ENCODE data around the gene OTUB1.

Gene OTUB1

DNA sequence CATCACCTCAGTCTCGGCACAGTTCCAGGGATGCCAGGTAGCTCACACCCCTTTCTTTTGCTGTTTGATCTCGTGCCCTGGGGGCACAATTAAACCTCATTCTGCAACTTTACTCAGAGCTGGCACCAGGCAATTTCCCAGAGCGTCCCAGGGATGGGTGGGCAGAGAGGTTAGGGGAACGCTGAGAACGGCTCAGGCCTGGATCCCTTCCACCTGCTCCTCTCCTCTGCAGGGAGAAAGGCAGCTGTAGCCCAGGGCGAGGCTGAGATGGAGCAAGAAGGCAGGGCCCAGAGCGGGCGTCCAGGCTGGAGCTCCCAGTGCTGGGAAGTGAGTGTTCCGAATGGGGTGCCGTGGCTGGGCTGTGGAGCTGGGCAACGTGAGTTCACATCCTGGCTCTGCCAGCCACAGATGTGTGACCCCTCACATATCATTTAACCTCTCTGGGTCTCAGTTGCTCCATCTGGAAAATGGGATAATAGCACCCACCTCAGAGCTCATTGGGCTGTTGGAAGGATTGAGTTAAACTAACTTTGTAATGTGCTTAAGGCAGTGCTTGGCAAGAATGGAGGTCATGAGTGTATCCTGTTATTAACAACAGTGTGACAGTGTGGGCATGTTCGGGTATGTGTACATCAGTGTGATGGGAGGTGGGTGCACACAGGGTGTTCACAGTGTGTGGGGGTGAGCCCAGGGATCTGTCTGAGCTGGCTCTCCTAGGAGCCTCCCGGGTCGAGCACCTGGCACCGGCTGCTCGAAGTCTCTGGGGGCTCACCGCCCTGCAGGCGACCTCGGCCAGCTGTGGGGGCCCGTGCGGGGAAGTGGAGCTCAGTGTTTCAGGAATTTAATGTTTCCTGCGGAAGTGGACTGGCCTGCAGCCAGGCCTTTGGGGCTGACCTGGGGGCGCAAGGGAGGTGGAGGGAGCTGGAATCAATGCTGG lies 15.5 kb downstream of the OTUB1 start:
- H3K9me3 ChIP-seq (ENCODE audit: control insufficient read depth, low read length), result no peaks in the 10 kb centered on the region
- no peak overlapping the region for H3K4me2 ChIP-seq (ENCODE audit: low read length)
- no peaks in the 10 kb centered on the region for H3K4me1 ChIP-seq
- TF ChIP-seq, protein P1, sequence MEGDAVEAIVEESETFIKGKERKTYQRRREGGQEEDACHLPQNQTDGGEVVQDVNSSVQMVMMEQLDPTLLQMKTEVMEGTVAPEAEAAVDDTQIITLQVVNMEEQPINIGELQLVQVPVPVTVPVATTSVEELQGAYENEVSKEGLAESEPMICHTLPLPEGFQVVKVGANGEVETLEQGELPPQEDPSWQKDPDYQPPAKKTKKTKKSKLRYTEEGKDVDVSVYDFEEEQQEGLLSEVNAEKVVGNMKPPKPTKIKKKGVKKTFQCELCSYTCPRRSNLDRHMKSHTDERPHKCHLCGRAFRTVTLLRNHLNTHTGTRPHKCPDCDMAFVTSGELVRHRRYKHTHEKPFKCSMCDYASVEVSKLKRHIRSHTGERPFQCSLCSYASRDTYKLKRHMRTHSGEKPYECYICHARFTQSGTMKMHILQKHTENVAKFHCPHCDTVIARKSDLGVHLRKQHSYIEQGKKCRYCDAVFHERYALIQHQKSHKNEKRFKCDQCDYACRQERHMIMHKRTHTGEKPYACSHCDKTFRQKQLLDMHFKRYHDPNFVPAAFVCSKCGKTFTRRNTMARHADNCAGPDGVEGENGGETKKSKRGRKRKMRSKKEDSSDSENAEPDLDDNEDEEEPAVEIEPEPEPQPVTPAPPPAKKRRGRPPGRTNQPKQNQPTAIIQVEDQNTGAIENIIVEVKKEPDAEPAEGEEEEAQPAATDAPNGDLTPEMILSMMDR (IDR thresholded peaks at IDR 0.05), result no peak
- no peak overlapping the region for H2AFZ ChIP-seq
- no peak overlapping the region for H3K9ac ChIP-seq
- no peaks in the 10 kb centered on the region for H3K27me3 ChIP-seq (ENCODE audit: control insufficient read depth, insufficient read depth, low read length)
- H3K36me3 ChIP-seq (ENCODE audit: control insufficient read depth, insufficient read depth, low read length), result no peaks in the 10 kb centered on the region
- no peaks in the 10 kb centered on the region for H3K79me2 ChIP-seq
- no peak overlapping the region for H3K4me3 ChIP-seq (ENCODE audit: low read depth, low read length)
- no peak overlapping the region for H3K27ac ChIP-seq

DNA sequence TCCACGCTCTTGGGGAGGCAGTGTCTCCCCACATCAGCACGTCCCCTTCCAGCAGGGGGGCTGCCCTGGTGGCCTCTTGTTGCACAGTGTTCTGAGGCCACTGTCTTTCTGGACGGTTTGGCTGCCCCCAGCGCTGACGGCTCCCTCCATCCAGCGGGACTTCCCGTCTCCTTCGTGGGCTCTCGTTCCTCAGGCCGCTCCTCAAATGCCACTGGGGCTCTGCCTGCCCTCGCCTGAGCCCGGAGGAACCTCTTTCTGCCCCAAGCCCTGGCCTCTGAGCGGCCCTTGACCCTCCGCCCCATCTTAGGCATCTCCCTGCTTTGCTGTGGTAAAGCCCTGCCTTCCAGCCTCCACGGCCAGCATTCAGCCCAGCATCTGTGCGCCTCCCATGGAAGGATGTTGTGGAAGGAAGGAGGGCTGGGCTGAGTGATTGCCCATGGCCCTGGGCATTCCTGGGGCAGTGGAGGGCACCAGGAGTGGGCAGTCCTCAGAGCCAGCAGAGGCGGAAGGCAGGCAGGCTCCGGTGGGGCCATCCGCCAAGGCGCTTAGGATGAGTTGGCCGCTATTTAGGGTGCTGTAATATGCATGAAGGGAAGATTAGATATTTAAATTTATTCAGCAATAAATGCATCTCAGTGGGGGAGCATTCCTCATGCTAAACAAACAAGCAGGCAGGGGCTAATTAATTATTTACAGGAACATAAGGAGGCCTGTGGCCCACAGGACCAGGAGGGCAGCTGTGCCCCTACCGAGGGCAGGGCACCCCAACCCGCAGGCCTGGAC lies 17.8 kb downstream of the OTUB1 start:
- no peaks in the 10 kb centered on the region for H3K27me3 ChIP-seq (ENCODE audit: control insufficient read depth, insufficient read depth, low read length)

DNA sequence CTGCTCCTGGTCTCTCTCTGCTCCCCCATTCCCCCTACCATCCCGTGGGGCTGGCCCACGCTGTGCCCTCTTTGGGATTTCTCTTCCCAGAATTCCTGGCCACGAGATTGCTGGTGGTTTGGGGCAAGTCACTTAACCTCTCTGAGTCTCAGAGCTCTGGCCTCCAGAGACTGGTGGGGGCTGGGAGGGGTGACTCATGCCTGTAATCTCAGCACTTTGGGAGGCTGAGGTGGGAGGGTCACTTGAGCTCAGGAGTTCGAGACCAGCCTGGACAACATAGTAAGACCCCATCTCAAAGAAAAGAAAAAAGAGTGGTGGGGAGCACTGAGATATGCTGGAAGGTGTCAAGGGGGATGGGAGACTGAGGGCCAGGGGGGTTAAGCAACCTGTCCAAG lies 18.3 kb downstream of the OTUB1 start:
- Histone ChIP-seq H3K79me2 (no peaks in the 10 kb centered on the region), H3K36me3 (ENCODE audit: control insufficient read depth, insufficient read depth, low read length) (no peaks in the 10 kb centered on the region), H3K4me2 (ENCODE audit: low read length) (no peak overlapping the region), H3K4me3 (ENCODE audit: low read depth, low read length) (no peak overlapping the region), H3K4me1 (no peaks in the 10 kb centered on the region), H3K9me3 (ENCODE audit: control insufficient read depth, low read length) (no peaks in the 10 kb centered on the region), H3K27ac (no peak overlapping the region), H3K27me3 (ENCODE audit: control insufficient read depth, insufficient read depth, low read length) (no peaks in the 10 kb centered on the region), H2AFZ (no peak overlapping the region), H3K9ac (no peak overlapping the region)
- TF ChIP-seq, protein P1 (IDR thresholded peaks at IDR 0.05), result no peak

More for the DNA sequence above, 17.8 kb downstream of the OTUB1 start:
- Histone ChIP-seq H3K4me3 (ENCODE audit: low read depth, low read length) (no peak overlapping the region), H3K4me1 (no peaks in the 10 kb centered on the region), H3K27ac (no peak overlapping the region), H3K9me3 (ENCODE audit: control insufficient read depth, low read length) (no peaks in the 10 kb centered on the region), H3K79me2 (no peaks in the 10 kb centered on the region), H3K4me2 (ENCODE audit: low read length) (no peak overlapping the region), H3K36me3 (ENCODE audit: control insufficient read depth, insufficient read depth, low read length) (no peaks in the 10 kb centered on the region), H2AFZ (no peak overlapping the region), H3K9ac (no peak overlapping the region)
- TF ChIP-seq, protein P1 (IDR thresholded peaks at IDR 0.05), result no peak

DNA sequence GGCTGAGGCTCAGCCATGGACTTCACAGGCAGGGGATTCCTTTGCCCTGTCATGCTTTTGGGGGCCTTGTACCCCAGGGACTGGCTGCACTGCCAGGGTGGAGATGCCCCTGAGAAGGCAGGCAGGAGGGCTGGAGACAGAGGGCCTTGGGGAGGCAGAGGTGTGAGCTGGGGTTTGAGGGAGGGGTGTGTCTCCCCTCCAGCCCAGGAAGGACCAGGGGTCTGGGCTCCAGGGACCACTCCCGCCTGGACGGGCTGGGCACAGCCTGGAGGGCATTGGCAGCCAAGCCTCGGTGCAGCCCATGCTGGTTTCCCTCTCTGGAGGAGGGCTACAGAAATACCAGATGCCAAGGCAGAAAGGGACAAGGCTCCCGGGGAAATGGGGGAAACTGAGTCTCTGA lies 19.5 kb downstream of the OTUB1 start:
- Histone ChIP-seq H3K36me3 (ENCODE audit: control insufficient read depth, insufficient read depth, low read length) (no peaks in the 10 kb centered on the region), H3K79me2 (no peaks in the 10 kb centered on the region), H3K4me2 (ENCODE audit: low read length) (no peak overlapping the region), H3K27me3 (ENCODE audit: control insufficient read depth, insufficient read depth, low read length) (no peaks in the 10 kb centered on the region), H3K9ac (no peak overlapping the region), H3K4me3 (ENCODE audit: low read depth, low read length) (no peak overlapping the region), H3K27ac (no peak overlapping the region), H2AFZ (no peak overlapping the region), H3K4me1 (no peaks in the 10 kb centered on the region), H3K9me3 (ENCODE audit: control insufficient read depth, low read length) (no peaks in the 10 kb centered on the region)
- TF ChIP-seq, protein P1 (IDR thresholded peaks at IDR 0.05), result no peak
